Liver (tissue), 3 donors: ENCODE measurements around the gene ST8SIA6.

Experiments used
- EGR1 ChIP-seq, 2 donors: IDR thresholded peaks; 2 replicates each; pipeline ENCODE4 v1.6.1; 2016 to 2018; ENCODE audit warnings: antibody characterized with exemption in 2 of 2, low read depth in 2 of 2
- GABPA ChIP-seq, 2 donors: IDR thresholded peaks in 1 of 2; conservative IDR thresholded peaks in 1 of 2; 2 replicates each; pipeline ENCODE4 v1.6.1; 2016; ENCODE audit warnings: antibody characterized with exemption in 2 of 2, mild to moderate bottlenecking in 1 of 2, moderate library complexity in 1 of 2
- JUND ChIP-seq, 2 donors: IDR thresholded peaks; 2 replicates each; pipeline ENCODE4 v1.6.1; 2016; ENCODE audit warnings: antibody characterized with exemption in 2 of 2
- RAD21 ChIP-seq, 2 donors: IDR thresholded peaks; 2 replicates each; pipeline ENCODE4 v1.6.1; 2016; ENCODE audit warnings: antibody characterized with exemption in 2 of 2, mild to moderate bottlenecking in 2 of 2
- SP1 ChIP-seq: IDR thresholded peaks from 2 replicates; pipeline ENCODE4 v1.6.1; 2018; ENCODE audit warnings: antibody characterized with exemption, mild to moderate bottlenecking
- TAF1 ChIP-seq: conservative IDR thresholded peaks from 2 replicates; pipeline ENCODE4 v1.6.1; 2016; ENCODE audit warnings: antibody characterized with exemption, mild to moderate bottlenecking
- YY1 ChIP-seq: IDR thresholded peaks from 2 replicates; pipeline ENCODE4 v1.6.1; 2016; ENCODE audit warnings: antibody characterized with exemption, mild to moderate bottlenecking
- TF ChIP-seq, protein P1 (sequence below): fragments of 150-350 bp; IDR thresholded peaks from 2 replicates; pipeline ENCODE4 v1.5.1; 2017; ENCODE audit warnings: improper control_type of control experiment, low read depth, low read length; ENCODE audit not compliant: missing input control
- TF ChIP-seq, protein P2 (sequence below): IDR thresholded peaks from 2 replicates; pipeline ENCODE4 v1.6.1; 2016; ENCODE audit warnings: antibody characterized with exemption
- TF ChIP-seq, protein P3 (sequence below): IDR thresholded peaks from 2 replicates; pipeline ENCODE4 v1.6.1; 2016; ENCODE audit warnings: antibody characterized with exemption, mild to moderate bottlenecking
- TF ChIP-seq, protein P4 (sequence below): IDR thresholded peaks from 2 replicates; pipeline ENCODE4 v1.6.1; 2016; ENCODE audit warnings: antibody characterized with exemption
- donor health status: healthy.
- donor health status: healthy.

DNA sequence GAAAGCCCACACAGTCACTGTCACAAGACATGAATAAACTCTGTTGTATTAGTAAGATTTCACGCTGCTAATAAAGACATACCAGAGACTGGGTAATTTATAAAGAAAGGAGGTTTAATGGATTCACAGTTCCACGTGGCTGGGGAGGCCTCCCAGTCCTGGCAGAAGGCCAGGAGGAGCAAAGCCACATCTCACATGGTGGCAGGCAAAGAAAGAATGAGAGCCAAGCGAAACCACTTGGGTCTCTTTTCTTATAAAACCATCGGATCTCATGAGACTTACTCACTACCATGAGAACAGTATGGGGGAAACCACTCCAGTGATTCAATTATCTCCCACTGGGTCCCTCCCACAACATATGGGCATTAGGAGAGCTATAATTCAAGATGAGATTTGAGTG, 110.2 kb downstream of the ST8SIA6 start:
- TF ChIP-seq SP1 = no peak
- TF ChIP-seq, protein P1, sequence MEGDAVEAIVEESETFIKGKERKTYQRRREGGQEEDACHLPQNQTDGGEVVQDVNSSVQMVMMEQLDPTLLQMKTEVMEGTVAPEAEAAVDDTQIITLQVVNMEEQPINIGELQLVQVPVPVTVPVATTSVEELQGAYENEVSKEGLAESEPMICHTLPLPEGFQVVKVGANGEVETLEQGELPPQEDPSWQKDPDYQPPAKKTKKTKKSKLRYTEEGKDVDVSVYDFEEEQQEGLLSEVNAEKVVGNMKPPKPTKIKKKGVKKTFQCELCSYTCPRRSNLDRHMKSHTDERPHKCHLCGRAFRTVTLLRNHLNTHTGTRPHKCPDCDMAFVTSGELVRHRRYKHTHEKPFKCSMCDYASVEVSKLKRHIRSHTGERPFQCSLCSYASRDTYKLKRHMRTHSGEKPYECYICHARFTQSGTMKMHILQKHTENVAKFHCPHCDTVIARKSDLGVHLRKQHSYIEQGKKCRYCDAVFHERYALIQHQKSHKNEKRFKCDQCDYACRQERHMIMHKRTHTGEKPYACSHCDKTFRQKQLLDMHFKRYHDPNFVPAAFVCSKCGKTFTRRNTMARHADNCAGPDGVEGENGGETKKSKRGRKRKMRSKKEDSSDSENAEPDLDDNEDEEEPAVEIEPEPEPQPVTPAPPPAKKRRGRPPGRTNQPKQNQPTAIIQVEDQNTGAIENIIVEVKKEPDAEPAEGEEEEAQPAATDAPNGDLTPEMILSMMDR = no peak
- TF ChIP-seq EGR1 (IDR thresholded peaks at IDR 0.05; ENCODE audit: low read depth in 2 of 2) = no peak
- TF ChIP-seq, protein P2, sequence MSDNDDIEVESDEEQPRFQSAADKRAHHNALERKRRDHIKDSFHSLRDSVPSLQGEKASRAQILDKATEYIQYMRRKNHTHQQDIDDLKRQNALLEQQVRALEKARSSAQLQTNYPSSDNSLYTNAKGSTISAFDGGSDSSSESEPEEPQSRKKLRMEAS = no peak
- TF ChIP-seq, protein P3, sequence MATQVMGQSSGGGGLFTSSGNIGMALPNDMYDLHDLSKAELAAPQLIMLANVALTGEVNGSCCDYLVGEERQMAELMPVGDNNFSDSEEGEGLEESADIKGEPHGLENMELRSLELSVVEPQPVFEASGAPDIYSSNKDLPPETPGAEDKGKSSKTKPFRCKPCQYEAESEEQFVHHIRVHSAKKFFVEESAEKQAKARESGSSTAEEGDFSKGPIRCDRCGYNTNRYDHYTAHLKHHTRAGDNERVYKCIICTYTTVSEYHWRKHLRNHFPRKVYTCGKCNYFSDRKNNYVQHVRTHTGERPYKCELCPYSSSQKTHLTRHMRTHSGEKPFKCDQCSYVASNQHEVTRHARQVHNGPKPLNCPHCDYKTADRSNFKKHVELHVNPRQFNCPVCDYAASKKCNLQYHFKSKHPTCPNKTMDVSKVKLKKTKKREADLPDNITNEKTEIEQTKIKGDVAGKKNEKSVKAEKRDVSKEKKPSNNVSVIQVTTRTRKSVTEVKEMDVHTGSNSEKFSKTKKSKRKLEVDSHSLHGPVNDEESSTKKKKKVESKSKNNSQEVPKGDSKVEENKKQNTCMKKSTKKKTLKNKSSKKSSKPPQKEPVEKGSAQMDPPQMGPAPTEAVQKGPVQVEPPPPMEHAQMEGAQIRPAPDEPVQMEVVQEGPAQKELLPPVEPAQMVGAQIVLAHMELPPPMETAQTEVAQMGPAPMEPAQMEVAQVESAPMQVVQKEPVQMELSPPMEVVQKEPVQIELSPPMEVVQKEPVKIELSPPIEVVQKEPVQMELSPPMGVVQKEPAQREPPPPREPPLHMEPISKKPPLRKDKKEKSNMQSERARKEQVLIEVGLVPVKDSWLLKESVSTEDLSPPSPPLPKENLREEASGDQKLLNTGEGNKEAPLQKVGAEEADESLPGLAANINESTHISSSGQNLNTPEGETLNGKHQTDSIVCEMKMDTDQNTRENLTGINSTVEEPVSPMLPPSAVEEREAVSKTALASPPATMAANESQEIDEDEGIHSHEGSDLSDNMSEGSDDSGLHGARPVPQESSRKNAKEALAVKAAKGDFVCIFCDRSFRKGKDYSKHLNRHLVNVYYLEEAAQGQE = no peak
- no peak for TF ChIP-seq TAF1
- TF ChIP-seq, protein P4, sequence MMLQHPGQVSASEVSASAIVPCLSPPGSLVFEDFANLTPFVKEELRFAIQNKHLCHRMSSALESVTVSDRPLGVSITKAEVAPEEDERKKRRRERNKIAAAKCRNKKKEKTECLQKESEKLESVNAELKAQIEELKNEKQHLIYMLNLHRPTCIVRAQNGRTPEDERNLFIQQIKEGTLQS = no peak
- TF ChIP-seq JUND (IDR thresholded peaks at IDR 0.05) = no peak
- TF ChIP-seq GABPA (IDR thresholded peaks at IDR 0.05 in 1 of 2, conservative IDR thresholded peaks at IDR 0.05 in 1 of 2) = no peak
- TF ChIP-seq RAD21 (IDR thresholded peaks at IDR 0.05) = no peak
- no peak for TF ChIP-seq YY1
